HT1080 (cell line): ENCODE results near the gene FAF1. TPM values are rescaled to one million over a fixed set of nuclear protein-coding genes. Genes with fewer than 3 reads are reported as not detected.
"Not testable (repeated sequence)": the region's sequence is repeated elsewhere in the genome, so short reads cannot be mapped to it uniquely, and the experiment has no call there.

Experiments
- DNase-seq: peaks from one replicate; pipeline ENCODE4 v3.0.0-alpha.2; 2015; ENCODE audit warnings: low read depth
- total RNA-seq: library from RNA; depleted of rRNA; stranded (reverse); fragments of >200 nt; shearing (Covaris generic); gene quantifications from 2 replicates; pipeline ENCODE4 v1.2.3, GENCODE V29; 2014

The FAF1 gene
- total RNA-seq, 1 experiment from 2014 or later: 61.0 TPM

DNA sequence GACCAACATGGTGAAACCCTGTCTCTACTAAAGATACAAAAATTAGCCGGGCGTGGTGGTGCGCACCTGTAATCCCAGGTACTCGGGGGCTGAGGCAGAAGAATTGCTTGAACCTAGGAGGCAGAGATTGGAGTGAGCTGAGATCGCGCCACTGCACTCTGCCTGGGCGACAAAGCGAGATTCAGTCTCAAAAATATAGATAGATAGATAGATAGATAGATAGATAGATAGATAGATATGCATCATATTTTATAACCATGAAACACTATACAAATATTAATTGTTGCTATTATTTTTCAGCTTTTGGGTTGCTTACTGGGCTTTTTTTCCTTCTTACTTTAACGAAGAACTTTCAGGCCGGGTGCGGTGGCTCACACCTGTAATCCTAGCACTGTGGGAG is 4.8 kb upstream of the FAF1 start:
- DNase-seq: no peak

DNA sequence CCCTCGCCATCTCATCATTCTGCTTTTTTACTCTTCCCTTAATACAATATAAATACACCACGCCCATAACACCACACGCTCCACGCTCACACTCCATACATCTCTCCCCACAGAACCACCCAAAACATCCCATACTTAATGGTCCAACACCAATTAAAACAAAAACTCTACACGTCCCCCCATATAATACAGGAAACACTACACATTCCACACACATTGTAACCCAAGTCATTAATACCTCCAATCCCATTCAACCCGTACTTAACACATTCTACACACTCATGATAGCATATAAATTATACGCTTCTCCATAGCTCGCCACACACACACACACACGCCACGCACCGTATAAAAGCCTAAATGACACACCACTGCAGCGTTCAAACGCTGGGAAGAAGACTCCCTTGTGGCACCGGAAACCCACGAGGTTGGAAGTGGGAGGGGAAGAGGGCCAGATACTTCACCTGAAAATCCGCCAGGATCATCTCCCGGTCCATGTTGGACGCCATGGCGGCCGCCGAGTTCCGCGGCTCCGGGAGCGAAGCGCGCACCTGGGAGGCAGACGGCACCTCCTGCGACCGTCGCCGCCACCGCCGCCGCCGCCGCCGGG is 659 bp downstream of the FAF1 start:
- DNase-seq: peak; percentile 37

GRCh38 chr1:50955116-50955515 is 5.0 kb downstream of the FAF1 start:
- peak; percentile 57 for DNase-seq

DNA sequence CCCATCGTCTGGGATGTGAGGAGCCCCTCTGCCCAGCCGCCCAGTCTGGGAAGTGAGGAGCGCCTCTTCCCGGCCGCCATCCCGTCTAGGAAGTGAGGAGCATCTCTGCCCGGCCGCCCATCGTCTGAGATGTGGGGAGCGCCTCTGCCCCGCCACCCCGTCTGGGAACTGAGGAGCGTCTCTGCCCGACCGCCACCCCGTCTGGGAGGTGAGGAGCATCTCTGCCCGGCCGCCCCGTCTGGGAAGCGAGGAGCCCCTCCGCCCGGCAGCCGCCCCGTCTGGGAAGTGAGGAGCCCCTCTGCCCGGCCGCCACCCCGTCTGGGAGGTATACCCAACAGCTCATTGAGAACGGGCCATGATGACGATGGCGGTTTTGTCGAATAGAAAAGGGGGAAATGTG is 7.5 kb downstream of the FAF1 start:
- DNase-seq: not testable (repeated sequence)

DNA sequence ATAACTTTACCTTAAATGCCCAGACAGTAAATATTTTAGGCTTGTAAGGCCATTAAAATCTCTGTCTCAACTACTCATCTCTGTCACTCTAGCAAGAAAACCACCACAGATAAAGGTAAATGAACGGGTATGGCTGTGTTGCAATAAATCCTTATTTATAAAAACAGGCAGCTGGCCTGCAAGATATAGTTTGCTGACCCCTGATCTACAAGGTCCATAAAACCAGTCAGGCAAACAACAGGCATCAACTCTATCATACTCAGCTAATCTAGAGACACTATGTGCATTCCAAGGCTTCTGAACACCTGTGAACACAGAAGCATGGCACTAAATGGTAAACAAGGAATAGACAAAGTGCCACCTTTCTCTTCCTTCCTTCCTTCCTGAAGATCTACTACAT is 9.7 kb downstream of the FAF1 start:
- no peak for DNase-seq

DNA sequence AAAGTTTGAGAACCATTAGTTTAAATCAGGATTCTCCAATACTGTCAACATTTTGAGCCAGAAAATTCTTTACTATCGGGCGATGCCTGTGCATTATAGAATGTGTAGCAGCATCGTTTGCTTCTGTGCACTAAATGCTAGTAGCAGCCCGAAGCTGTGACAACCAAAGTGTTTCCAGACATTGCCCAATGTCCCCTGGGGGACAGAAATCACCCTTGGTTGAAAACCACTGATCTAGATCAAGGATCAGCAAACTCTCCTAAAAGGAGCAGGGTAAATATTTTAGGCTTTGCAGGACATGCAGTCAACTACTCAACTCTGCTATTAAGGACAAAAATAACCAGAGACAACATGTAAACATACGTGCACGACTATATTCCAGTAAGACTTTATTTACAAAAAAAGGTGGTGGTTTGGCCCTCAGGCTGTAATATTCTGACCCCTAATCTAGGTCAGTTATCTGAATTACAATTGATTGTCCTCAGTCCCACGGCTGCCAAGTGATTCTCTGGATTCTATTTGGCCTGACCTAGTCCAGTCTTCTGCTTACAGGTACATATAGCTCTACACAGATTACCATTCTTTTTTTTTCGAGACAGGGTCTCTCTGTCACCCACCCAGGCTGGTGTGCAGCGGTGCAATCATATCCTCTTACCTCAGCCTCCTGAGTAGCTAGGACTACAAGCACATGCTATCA is 10.6 kb downstream of the FAF1 start:
- DNase-seq: no peak

DNA sequence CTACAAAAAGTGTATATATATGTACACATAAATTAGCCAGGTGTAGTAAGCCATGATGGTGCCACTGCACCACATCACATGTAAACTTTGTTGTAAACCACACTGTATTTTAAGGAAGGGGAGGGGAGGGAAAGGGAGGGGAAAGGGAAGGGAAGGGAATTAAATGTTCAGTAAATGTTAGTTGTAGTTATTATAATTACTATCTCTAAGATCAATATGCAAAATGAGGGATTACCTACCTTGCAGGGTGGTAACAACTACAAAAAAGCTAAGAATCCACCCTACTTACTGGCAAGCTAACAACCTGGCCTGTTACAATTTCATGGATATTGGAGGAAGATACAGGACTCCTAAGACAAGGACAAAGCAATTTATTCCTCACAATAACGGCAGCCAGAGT is 17.7 kb downstream of the FAF1 start:
- no peak for DNase-seq

DNA sequence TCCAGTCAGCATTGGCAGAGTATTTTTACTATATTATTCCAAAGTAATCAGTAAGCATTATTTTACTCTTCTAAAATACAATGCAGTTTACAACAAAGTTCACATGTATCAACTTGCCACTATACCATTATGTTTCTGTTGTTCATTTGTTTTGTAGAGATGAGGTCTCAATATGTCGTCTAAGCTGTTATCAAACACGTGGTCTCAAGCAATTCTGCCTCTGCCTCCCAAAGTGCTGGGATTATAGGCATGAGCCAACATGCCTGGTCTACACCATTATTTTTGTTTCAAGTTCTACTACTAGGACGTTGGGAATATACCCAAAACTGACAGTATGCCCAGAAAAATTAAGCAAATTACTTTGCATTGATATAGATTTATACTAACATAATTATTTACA is 19.8 kb downstream of the FAF1 start:
- DNase-seq: no peak

- no peak for DNase-seq
Measured at GRCh38 chr1:50936321-50936720, 23.7 kb downstream of the FAF1 start.

DNA sequence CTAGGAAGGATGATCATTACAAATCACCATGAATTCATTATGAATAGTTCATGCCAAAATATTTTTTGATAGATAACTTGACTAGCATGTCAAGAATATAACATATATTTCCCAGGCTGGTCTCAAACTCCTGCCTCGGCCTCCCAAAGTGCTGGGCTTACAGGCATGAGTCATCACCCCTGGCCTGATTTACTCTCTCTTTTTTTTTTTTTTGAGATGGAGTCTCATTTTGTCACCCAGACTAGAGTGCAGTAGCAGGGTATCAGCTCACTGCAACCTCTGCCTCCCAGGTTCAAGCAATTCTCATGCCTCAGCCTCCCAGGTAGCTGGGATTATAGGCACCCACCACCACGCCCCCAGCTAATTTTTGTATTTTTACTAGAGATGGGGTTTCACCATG is 24.8 kb downstream of the FAF1 start:
- DNase-seq: peak; percentile 16

- no peak for DNase-seq
Measured at GRCh38 chr1:50934838-50935237, 25.2 kb downstream of the FAF1 start.

DNA sequence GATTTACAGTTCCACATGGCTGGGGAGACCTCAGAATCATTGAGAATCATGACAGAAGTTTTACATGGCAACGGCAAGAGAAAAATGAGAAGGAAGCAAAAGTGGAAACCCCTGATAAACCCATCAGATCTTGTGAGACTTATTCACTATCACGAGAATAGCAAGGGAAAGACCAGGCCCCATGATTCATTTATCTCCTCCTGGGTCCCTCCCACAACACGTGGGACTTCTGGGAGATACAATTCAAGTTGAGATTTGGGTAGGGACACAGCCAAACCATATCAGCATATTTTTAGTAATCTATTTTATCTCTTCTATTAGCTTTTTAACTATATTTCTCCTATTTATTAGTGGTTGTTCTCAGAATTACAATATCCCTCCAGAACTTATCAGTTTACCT is 26.3 kb downstream of the FAF1 start:
- DNase-seq: not testable (repeated sequence)

DNA sequence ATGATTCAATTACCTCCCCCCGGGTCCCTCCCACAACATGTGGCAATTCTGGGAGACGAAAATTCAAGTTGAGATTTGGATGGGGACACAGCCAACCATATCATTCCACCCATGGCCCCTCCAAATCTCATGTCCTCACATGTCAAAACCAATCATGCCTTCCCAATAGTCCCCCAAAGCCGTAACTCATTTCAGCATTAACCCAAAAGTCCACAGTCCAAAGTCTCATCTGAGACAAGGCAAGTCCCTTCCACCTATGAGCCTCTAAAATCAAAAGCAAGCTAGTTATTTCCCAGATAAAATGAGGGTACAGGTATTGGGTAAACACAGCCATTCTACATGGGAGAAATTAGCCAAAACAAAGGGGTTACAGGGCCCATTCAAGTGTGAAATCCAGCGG is 28.0 kb downstream of the FAF1 start:
- DNase-seq: not testable (repeated sequence)

- DNase-seq: no peak
Measured at GRCh38 chr1:50930965-50931737, 28.9 kb downstream of the FAF1 start.

DNA sequence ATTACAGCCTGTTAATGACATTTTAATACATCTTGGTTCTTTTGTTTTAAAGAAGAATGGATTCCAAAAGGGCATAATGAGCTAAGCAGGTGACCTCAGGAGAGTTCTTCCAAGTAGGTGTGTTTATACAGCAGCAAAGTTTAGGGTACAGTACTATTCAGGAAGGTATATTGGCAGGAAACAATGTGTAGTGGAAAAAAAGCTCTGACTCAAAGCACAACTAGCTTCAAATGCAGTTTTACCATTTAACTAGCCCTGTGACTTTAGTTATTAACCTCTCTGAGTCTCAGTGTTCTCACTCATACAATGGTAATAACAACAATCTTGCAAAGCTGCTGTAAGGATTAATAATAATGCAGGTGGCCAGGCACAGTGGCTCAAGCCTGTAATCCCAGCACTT is 29.9 kb downstream of the FAF1 start:
- DNase-seq: no peak

GRCh38 chr1:50929376-50929958 is 30.6 kb downstream of the FAF1 start:
- DNase-seq: peak; percentile 11

DNA sequence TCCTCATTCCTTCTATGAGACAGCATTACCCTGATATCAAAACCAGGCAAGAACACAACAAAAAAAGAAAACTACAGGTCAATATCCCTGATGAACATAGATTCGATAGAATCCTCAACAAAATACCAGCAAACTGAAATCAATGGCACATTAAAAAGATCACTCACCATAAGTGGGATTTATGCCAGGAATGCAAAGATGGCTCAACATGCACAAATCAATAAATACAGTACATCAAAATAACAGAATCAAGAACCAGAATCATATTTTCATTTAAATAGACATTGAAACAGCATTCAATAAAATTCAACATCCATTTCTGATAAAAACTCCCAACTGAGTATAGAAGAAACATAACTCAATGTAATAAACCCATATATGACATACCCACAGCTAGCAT is 36.5 kb downstream of the FAF1 start:
- no peak for DNase-seq

GRCh38 chr1:50921029-50921428 is 39.0 kb downstream of the FAF1 start:
- DNase-seq: no peak

DNA sequence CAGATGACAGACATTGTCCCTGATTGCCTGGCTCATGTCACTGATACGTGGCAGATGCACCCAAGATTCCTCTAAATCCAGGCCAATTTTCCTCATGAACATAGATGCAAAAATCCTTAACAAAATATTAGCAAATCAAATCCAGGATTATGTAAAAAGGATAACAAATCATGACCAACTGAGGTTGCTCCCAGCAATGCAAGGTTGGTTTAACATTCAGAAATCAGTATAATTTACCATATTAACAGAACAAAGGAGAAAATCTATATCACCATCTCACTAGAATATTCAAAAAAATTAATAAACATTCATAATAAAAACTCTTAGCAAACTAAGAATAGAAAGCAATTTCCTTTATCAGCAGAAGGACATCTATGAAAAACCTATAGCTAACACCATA is 39.7 kb downstream of the FAF1 start:
- no peak for DNase-seq

DNA sequence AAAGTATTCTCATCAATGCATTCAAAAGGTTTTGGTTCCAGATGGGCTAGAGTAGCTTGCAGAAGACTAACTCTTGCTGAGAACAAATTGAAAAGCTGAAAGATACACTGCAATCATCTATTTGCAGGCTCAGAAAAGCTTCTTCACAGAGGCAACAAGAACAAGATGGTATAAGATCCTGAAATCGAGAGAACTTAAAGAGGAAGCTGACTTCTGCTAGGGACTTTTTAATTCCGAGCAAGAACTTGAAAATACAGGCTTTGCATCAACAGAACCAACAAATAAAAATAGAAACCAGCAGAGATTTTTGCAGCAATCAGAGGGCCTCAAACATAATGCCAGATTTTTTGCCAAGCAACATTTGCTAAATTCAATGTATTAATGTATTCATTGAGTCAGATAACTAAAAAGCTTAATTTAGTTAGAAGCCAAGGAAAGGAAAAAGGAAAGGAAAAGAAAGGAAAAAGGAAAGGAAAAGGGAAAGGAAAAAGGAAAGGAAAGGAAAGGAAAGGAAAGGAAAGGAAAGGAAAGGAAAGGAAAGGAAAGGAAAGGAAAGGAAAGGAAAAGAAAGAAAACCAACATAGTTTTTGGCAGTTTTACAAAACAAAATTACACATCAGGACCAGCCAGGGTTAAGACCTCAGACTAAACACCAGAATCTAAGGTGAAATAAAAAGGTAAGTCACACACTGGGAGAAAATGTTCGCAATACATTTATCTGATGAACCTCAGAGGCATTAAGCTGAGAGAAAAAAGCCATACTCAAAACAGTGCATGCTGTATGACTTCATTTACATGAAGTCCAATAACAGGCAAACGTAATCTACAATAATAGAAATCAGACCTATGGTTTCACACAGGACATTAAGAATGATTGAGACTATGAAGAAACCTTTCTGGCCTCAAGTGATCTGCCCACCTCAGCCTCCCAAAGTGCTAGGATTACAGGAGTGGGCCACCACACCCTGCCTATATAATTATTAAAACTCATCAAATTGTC is 42.6 kb downstream of the FAF1 start:
- DNase-seq: no peak

DNA sequence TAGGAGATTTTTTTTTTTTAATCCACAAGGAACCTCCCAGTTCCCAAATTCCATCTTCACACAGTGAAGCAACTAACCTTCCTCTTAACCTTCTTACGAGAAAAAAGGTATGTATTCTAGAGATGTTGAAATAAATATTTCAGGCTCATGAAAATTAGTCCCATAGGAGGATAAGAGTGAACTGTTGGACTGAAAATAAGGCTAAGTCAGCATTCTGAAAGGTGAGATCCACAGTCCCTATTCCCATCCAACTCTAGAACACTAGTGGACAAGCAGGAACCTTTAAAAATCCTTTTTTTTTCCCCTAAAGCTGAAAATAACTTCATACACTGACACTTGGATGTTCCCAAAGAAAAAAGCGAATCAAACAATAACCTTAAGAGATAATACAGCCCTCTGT is 44.4 kb downstream of the FAF1 start:
- DNase-seq: no peak
